Fibroblast of lung (primary cell): ENCODE measurements around the gene LCN2. TPM values are rescaled to one million over a fixed set of nuclear protein-coding genes. Genes with fewer than 3 reads are reported as not detected.

Source experiments
- DNase-seq, 2 donors: peaks; one replicate each; pipeline versions ENCODE4 v3.0.0 to v3.0.0-alpha.2; 2010; ENCODE audit warnings: low read depth in 2 of 2
- H2AFZ ChIP-seq: 2 replicates; pipeline ENCODE4 v1.5.1; 2012; ENCODE audit warnings: low read length, control low read depth, inconsistent platforms
- H3K27ac ChIP-seq: 2 replicates; pipeline ENCODE4 v1.5.1; 2011; ENCODE audit warnings: low read length, control low read depth; ENCODE audit not compliant: insufficient read depth
- H3K27me3 ChIP-seq: 2 replicates; pipeline ENCODE4 v1.5.1; 2011; ENCODE audit warnings: mild to moderate bottlenecking, low read length; ENCODE audit not compliant: control insufficient read depth, insufficient read depth
- H3K36me3 ChIP-seq: 2 replicates; pipeline ENCODE4 v1.5.1; 2011; ENCODE audit warnings: low read length; ENCODE audit not compliant: control insufficient read depth, insufficient read depth
- H3K4me1 ChIP-seq: 2 replicates; pipeline ENCODE4 v1.5.1; 2011; ENCODE audit warnings: low read length; ENCODE audit not compliant: control insufficient read depth, insufficient read depth; ENCODE audit errors: extremely low read depth
- H3K4me2 ChIP-seq: 2 replicates; pipeline ENCODE4 v1.5.1; 2011; ENCODE audit warnings: low read length, control low read depth; ENCODE audit not compliant: insufficient read depth; ENCODE audit errors: extremely low read depth
- H3K4me3 ChIP-seq, 4 experiments: fragments of 200-600 bp in 1 of 4; sonication (generic) in 1 of 4; replicated peaks in 1 of 4; 2 replicates each; pipeline ENCODE4 v1.5.1; 2011 to 2016; ENCODE audit warnings: low read length in 4 of 4, low read depth in 3 of 4, mild to moderate bottlenecking in 3 of 4, control low read depth in 2 of 4, inconsistent platforms in 1 of 4, mixed read lengths in 1 of 4; ENCODE audit not compliant: insufficient read depth in 1 of 4; ENCODE audit errors: control extremely low read depth in 1 of 4
- H3K79me2 ChIP-seq: 2 replicates; pipeline ENCODE4 v1.5.1; 2012; ENCODE audit warnings: mild to moderate bottlenecking, low read length, inconsistent platforms; ENCODE audit not compliant: control insufficient read depth, insufficient read depth
- H3K9ac ChIP-seq: 2 replicates; pipeline ENCODE4 v1.5.1; 2011; ENCODE audit warnings: mild to moderate bottlenecking, low read length, control low read depth; ENCODE audit not compliant: insufficient read depth
- H3K9me3 ChIP-seq: 2 replicates; pipeline ENCODE4 v1.5.1; 2012; ENCODE audit warnings: low read depth, low read length; ENCODE audit not compliant: control insufficient read depth, insufficient read depth
- H4K20me1 ChIP-seq: 2 replicates; pipeline ENCODE4 v1.5.1; 2011; ENCODE audit warnings: low read length; ENCODE audit not compliant: control insufficient read depth, insufficient read depth; ENCODE audit errors: extremely low read depth
- EZH2 ChIP-seq: IDR thresholded peaks from 2 replicates; pipeline ENCODE4 v1.5.1; 2012; ENCODE audit warnings: low read length, control low read depth, mild to moderate bottlenecking; ENCODE audit errors: missing control alignments
- polyA plus RNA-seq, 2 donors: library from polyadenylated mRNA; depleted of rRNA in 1 of 2; stranded (reverse) in 1 of 2; unstranded in 1 of 2; fragments of >200 nt; gene quantifications; 2 replicates each; pipeline ENCODE4 v1.2.1, GENCODE V29; 2011 to 2012; ENCODE audit warnings: missing spikeins in 1 of 2
- total RNA-seq: library from RNA; depleted of rRNA; stranded (reverse); fragments of >200 nt; gene quantifications from 2 replicates; pipeline ENCODE4 v1.2.1, GENCODE V29; 2014
- TF ChIP-seq, protein P1 (sequence below), 2 donors: IDR thresholded peaks in 1 of 2; conservative IDR thresholded peaks in 1 of 2; 1 replicate in 1 of 2; 2 replicates in 1 of 2; pipeline ENCODE4 v1.5.1; 2011 to 2012; ENCODE audit warnings: low read length in 2 of 2, control low read depth in 1 of 2, inconsistent platforms in 1 of 2, low read depth in 1 of 2, mild to moderate bottlenecking in 1 of 2

The LCN2 gene
- total and polyA plus RNA-seq, 2 donors (not counting 1 experiment from before 2014, with no cell fraction given), result not detected

DNA sequence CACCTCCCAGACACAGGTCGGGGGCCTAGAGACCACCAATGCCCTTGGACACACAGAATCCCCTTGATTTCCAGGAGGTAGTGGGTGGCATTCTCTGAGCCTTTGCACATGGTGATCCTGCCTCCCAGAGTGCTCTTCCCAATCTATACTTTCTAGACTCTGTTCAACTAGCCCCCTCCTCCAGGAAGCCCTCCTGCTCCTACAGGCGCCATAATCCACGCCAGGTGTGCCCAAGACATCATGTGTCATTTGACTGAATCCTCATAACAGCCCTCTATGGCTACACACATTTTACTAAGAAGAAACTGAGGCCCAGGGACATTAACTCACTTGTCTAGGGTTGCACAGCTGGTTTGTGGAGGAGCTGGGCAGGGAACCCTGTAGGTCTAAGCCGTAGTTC lies 18.0 kb downstream of the LCN2 start:
- H3K27ac ChIP-seq, result no peak overlapping the region
- TF ChIP-seq EZH2, result no peak
- TF ChIP-seq, protein P1, sequence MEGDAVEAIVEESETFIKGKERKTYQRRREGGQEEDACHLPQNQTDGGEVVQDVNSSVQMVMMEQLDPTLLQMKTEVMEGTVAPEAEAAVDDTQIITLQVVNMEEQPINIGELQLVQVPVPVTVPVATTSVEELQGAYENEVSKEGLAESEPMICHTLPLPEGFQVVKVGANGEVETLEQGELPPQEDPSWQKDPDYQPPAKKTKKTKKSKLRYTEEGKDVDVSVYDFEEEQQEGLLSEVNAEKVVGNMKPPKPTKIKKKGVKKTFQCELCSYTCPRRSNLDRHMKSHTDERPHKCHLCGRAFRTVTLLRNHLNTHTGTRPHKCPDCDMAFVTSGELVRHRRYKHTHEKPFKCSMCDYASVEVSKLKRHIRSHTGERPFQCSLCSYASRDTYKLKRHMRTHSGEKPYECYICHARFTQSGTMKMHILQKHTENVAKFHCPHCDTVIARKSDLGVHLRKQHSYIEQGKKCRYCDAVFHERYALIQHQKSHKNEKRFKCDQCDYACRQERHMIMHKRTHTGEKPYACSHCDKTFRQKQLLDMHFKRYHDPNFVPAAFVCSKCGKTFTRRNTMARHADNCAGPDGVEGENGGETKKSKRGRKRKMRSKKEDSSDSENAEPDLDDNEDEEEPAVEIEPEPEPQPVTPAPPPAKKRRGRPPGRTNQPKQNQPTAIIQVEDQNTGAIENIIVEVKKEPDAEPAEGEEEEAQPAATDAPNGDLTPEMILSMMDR (conservative IDR thresholded peaks at IDR 0.05 in 1 of 2, IDR thresholded peaks at IDR 0.05 in 1 of 2; ENCODE audit: low read depth in 1 of 2, low read length in 2 of 2), result no peak
- no peak overlapping the region for H3K4me2 ChIP-seq
- H3K9me3 ChIP-seq, result no peaks in the 10 kb centered on the region
- no peaks in the 10 kb centered on the region for H3K79me2 ChIP-seq
- H3K9ac ChIP-seq, result no peak overlapping the region
- H4K20me1 ChIP-seq, result no peaks in the 10 kb centered on the region
- H3K4me1 ChIP-seq, result no peaks in the 10 kb centered on the region
- DNase-seq, result no peak
- H3K4me3 ChIP-seq, result no peak overlapping the region
- no peak overlapping the region for H2AFZ ChIP-seq
- no peaks in the 10 kb centered on the region for H3K27me3 ChIP-seq
- peaks cover 26% of the 10 kb centered on the region for H3K36me3 ChIP-seq

DNA sequence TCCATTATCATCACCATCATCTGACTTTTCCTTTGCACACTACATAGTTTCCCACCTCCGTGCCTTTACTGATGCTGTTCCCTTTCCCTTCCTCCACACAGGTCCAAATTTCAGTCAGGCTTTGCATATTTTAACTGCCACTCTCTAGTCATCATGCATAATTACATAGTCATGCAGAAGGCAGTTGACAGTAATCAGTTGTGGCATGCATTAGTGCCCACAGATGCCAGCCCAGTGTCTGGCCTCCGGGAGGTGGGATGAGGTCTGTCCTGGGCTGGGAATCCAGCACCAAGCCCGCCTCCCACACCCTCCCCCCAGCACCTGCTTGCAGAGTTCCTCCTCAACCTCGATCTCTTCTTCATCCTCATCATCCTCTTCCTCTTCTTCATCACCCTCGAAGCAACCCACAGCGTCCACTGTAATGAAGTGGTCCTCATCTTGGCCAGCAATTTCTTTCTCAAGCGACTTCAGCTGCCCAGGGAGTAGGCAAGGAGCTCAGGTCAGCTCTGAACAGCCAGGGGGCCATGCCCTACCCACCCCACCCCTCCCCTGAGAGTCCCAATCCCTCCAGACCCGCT lies 19.6 kb downstream of the LCN2 start:
- Histone ChIP-seq H3K27ac (no peak overlapping the region), H2AFZ (no peak overlapping the region), H3K27me3 (no peaks in the 10 kb centered on the region), H3K79me2 (no peaks in the 10 kb centered on the region), H3K36me3 (peaks cover 25% of the 10 kb centered on the region), H3K4me2 (no peak overlapping the region), H3K9ac (no peak overlapping the region), H4K20me1 (no peaks in the 10 kb centered on the region), H3K9me3 (no peaks in the 10 kb centered on the region), H3K4me3 (no peak overlapping the region), H3K4me1 (no peaks in the 10 kb centered on the region)
- DNase-seq, result no peak
- TF ChIP-seq EZH2, result no peak
- TF ChIP-seq, protein P1 (conservative IDR thresholded peaks at IDR 0.05 in 1 of 2, IDR thresholded peaks at IDR 0.05 in 1 of 2; ENCODE audit: low read depth in 1 of 2, low read length in 2 of 2), result no peak

DNA sequence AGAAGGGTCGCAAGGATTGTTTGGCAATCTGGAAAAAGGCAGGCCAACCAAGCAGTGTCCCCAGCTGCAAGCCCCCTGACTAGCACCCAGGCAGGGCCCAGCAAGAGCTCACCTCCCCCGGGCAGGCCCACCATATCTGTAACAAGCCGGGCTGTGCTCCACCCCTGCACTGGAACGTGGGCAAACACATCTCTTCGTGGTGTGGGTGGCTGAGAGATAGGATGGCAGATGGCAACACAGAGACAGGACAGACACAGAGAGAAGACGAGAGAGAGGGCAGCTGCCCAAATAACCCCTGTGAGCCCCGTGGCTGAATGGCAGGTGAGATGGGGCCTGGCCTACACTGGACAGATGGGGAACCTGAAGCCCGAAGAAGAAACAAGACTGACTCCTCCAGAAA lies 20.2 kb downstream of the LCN2 start:
- H3K36me3 ChIP-seq, result peaks cover 26% of the 10 kb centered on the region

More for the DNA sequence above, 20.2 kb downstream of the LCN2 start:
- Histone ChIP-seq H3K27ac (no peak overlapping the region), H3K9ac (no peak overlapping the region), H3K79me2 (no peaks in the 10 kb centered on the region), H2AFZ (no peak overlapping the region), H4K20me1 (no peaks in the 10 kb centered on the region), H3K27me3 (no peaks in the 10 kb centered on the region), H3K4me2 (no peak overlapping the region), H3K4me3 (no peak overlapping the region), H3K9me3 (no peaks in the 10 kb centered on the region), H3K4me1 (no peaks in the 10 kb centered on the region)
- no peak for DNase-seq
- TF ChIP-seq EZH2, result no peak
- TF ChIP-seq, protein P1 (conservative IDR thresholded peaks at IDR 0.05 in 1 of 2, IDR thresholded peaks at IDR 0.05 in 1 of 2; ENCODE audit: low read depth in 1 of 2, low read length in 2 of 2), result no peak
